RWPE1 (cell line): ENCODE data around the gene PGAM5.

Experiments
- CTCF ChIA-PET: fragments of 350-600 bp; sonication (Branson Sonifier 250); formaldehyde crosslinking; extraction: SDS; loops from one replicate; lab custom pipeline; 2021; lab: Yijun Ruan, JAX
- POLR2A ChIA-PET: fragments of 400-600 bp; formaldehyde crosslinking; extraction: SDS; loops from one replicate; lab custom pipeline; 2020; ENCODE audit warnings: antibody characterized with exemption; ENCODE audit not compliant: low non-redundant PET; lab: Yijun Ruan, JAX
- DNase-seq: peaks from one replicate; pipeline ENCODE4 v3.0.0; 2012; ENCODE audit warnings: low spot score
- H3K27ac ChIP-seq: fragments of 450-650 bp; 2 replicates; pipeline ENCODE4 v1.5.1; 2017
- TF ChIP-seq, protein P1 (sequence below): fragments of 450-650 bp; conservative IDR thresholded peaks from 2 replicates; pipeline ENCODE4 v1.5.1; 2017; ENCODE audit warnings: low read depth, mild to moderate bottlenecking

PGAM5 gene

DNA sequence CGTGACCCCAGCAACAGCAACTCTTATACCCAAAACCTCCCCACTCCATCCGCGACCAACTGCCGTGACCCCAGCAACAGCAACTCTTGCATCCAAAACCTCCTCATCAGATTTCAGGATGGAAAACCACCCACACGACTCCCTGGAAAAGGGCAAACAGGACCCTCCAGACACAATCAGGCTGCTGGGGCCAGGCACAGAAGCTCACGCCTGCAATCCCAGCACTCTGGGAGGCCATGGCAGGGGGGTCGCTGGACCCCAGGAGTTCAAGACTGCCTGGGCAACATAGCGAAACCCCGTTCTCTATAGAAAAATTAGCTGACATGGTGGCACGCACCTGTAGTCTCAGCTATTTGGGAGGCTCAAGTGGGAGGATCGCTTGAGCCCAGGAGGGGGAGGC, 19.7 kb downstream of the PGAM5 start:
- no peak for DNase-seq
- peak overlapping the region; percentile 35 for H3K27ac ChIP-seq
- TF ChIP-seq, protein P1, sequence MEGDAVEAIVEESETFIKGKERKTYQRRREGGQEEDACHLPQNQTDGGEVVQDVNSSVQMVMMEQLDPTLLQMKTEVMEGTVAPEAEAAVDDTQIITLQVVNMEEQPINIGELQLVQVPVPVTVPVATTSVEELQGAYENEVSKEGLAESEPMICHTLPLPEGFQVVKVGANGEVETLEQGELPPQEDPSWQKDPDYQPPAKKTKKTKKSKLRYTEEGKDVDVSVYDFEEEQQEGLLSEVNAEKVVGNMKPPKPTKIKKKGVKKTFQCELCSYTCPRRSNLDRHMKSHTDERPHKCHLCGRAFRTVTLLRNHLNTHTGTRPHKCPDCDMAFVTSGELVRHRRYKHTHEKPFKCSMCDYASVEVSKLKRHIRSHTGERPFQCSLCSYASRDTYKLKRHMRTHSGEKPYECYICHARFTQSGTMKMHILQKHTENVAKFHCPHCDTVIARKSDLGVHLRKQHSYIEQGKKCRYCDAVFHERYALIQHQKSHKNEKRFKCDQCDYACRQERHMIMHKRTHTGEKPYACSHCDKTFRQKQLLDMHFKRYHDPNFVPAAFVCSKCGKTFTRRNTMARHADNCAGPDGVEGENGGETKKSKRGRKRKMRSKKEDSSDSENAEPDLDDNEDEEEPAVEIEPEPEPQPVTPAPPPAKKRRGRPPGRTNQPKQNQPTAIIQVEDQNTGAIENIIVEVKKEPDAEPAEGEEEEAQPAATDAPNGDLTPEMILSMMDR: no peak
- ChIA-PET POLR2A (no interaction called here), CTCF (interaction anchor here (0.7 kb wide), 1 partner anchor 58 kb away, joined by 3 read pairs; no protein-coding TSS in a partner anchor)

DNA sequence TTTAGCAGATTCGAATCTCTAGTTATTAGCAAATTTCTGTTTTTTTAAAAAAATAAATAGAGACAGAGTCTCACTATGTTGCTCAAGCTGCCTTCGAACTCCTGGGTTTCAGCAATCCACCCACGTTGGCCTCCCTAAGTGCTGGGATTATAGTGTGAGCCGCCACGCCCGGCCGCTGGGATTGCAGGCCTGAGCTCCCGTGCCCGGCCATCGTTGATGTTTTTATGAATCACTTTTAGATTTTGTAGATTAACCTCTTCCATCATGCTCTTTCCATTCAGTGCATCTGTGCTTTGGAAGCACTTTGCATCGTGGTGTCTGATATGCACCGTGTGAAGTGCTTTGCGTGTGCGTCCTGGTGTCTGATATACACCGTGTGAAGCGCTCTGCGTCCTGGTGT, 20.9 kb downstream of the PGAM5 start:
- TF ChIP-seq, protein P1: no peak
- no peak for DNase-seq
- H3K27ac ChIP-seq: no peak overlapping the region
- ChIA-PET POLR2A (interaction anchor here (0.9 kb wide), 1 partner anchor 28 kb away, joined by 5 read pairs; no protein-coding TSS in a partner anchor), CTCF (no interaction called here)

DNA sequence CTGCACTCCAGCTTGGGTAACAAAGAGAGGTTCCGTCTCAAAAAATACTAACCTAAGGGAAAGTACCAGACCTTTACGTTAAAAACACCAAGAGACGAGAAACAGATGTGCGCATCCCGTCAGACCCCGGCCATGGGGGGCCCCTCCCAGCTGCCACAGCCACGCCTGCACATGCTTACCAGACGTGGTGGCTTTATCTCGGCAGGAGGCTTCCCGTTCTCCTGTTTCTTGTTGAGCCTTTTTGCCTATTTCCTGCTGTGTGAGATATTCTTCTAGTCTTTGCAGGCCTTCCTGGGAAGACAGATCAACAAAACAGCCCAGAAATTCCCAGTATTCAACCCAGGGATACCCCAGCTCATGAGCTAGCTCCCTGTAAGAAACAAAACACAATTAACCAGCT, 23.6 kb downstream of the PGAM5 start:
- no peak overlapping the region for H3K27ac ChIP-seq
- ChIA-PET CTCF (no interaction called here), POLR2A (no interaction called here)
- TF ChIP-seq, protein P1: no peak
- DNase-seq: no peak

DNA sequence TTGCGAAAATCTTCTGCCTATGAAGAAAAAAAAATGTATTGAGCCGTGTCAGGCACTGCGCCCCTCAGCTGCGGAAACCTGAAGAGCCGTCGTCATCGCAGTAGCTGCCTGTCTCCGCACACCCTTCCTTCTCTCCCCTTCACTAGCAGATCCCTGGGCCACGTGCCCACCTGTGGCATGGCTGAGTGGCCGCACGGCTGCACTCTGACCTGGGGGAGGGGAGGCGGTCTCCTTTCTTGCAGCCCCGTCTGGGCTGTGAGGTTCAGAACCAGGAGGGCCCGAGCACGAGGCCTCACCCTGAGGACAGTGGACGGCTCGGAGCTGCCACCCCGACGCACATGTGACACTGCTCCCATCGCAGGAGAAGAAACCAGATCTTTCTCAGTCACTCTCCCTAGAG, 24.9 kb downstream of the PGAM5 start:
- TF ChIP-seq, protein P1: no peak
- H3K27ac ChIP-seq: peak overlapping the region; percentile 21; the same call in 1 of the 2 replicates
- DNase-seq: no peak
- ChIA-PET CTCF (no interaction called here), POLR2A (no interaction called here)

DNA sequence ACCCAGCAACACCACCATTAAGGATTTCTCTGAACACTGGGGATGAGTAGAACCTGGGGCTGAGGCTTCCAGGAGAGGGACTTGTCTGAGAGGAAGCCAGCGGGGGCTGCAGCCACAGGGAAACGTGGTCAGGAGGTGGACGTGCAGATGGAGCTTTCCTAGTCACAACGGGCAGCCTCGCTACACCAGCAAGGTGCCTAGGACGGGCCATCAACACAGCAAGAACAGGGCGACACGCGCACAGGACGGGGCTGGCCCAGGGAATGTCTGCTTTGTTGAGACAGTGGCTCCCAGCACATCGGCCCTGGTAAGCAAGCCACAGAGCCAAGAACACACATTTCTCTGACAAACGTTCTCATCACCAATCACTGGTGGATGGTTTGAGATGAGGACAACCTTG, 25.7 kb downstream of the PGAM5 start:
- TF ChIP-seq, protein P1: no peak
- H3K27ac ChIP-seq: peak overlapping the region; percentile 21; the same call in 1 of the 2 replicates
- POLR2A ChIA-PET: no interaction called here
- CTCF ChIA-PET: no interaction called here
- no peak for DNase-seq

DNA sequence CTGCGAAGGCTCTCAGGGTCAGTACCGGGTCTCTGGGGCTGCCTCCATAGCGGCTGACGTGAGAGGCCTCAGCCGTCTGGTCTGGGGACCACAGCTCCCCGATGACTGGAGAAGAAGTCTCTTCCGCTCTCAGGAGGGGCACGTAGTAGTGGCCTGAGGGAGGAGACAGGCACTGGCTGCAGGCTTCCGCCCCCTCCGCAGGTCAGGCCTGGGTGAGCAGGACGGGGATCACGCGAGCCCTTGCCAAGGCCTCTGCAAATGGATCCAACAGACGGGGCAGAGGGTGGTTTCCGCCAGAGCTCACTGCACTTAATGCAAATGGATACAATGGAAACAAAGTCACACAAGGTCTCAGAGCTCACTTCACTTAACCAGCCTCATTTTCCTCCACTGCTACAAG, 26.3 kb downstream of the PGAM5 start:
- no peak for DNase-seq
- TF ChIP-seq, protein P1: no peak
- ChIA-PET POLR2A (no interaction called here), CTCF (no interaction called here)
- peak overlapping the region; percentile 21; the same call in 1 of the 2 replicates for H3K27ac ChIP-seq
